Astrocyte (in vitro differentiated cells and primary cell): ENCODE data around the gene ADARB2. TPM values are rescaled to one million over a fixed set of nuclear protein-coding genes. Genes with fewer than 3 reads are reported as not detected.

Experiments
- DNase-seq: peaks from one replicate; pipeline ENCODE4 v3.0.0-alpha.2; 2010; ENCODE audit warnings: low read depth
- FAIRE-seq: peaks from 2 replicates; lab custom pipeline; 2011; peaks lifted over from hg19 to GRCh38; lab: Jason Lieb, UNC
- H2AFZ ChIP-seq: 2 replicates; pipeline ENCODE4 v1.6.0; 2012; ENCODE audit warnings: low read depth, low read length, inconsistent platforms
- H3K27ac ChIP-seq: 2 replicates; pipeline ENCODE4 v1.5.1; 2011; ENCODE audit warnings: low read depth, low read length, inconsistent platforms
- H3K27me3 ChIP-seq: 2 replicates; pipeline ENCODE4 v1.6.0; 2011; ENCODE audit warnings: low read length, inconsistent platforms; ENCODE audit not compliant: insufficient read depth
- H3K36me3 ChIP-seq: 2 replicates; pipeline ENCODE4 v1.5.1; 2011; ENCODE audit warnings: low read length, inconsistent platforms; ENCODE audit not compliant: insufficient read depth
- H3K4me1 ChIP-seq: 2 replicates; pipeline ENCODE4 v1.5.1; 2011; ENCODE audit warnings: low read length, inconsistent platforms; ENCODE audit not compliant: insufficient read depth
- H3K4me2 ChIP-seq: 2 replicates; pipeline ENCODE4 v1.6.0; 2012; ENCODE audit warnings: low read length, inconsistent platforms
- H3K4me3 ChIP-seq: 2 replicates; pipeline ENCODE4 v1.5.1; 2011; ENCODE audit warnings: low read depth, mild to moderate bottlenecking, low read length, inconsistent platforms; ENCODE audit not compliant: insufficient read depth
- H3K79me2 ChIP-seq: 2 replicates; pipeline ENCODE4 v1.6.0; 2012; ENCODE audit warnings: mild to moderate bottlenecking, low read length, inconsistent platforms; ENCODE audit not compliant: insufficient read depth
- H3K9ac ChIP-seq: 2 replicates; pipeline ENCODE4 v1.6.0; 2012; ENCODE audit warnings: mild to moderate bottlenecking, low read length, inconsistent platforms
- H3K9me3 ChIP-seq: 2 replicates; pipeline ENCODE4 v1.5.1; 2012; ENCODE audit warnings: low read depth, mild to moderate bottlenecking, low read length, inconsistent platforms; ENCODE audit not compliant: insufficient read depth
- H4K20me1 ChIP-seq: 2 replicates; pipeline ENCODE4 v1.6.0; 2012; ENCODE audit warnings: low read length, inconsistent platforms; ENCODE audit not compliant: insufficient read depth
- H3K27ac Mint-ChIP-seq: one replicate; pipeline ENCODE4 v1.8.0; 2021; ENCODE audit warnings: mild to moderate bottlenecking, mixed read lengths; ENCODE audit not compliant: unreplicated experiment
- H3K27me3 Mint-ChIP-seq: one replicate; pipeline ENCODE4 v1.8.0; 2021; ENCODE audit warnings: low read depth, mixed read lengths; ENCODE audit not compliant: unreplicated experiment
- H3K36me3 Mint-ChIP-seq: one replicate; pipeline ENCODE4 v1.8.0; 2021; ENCODE audit warnings: low read depth, mixed read lengths; ENCODE audit not compliant: unreplicated experiment
- H3K4me1 Mint-ChIP-seq: one replicate; pipeline ENCODE4 v1.8.0; 2021; ENCODE audit warnings: low read depth, mixed read lengths; ENCODE audit not compliant: unreplicated experiment
- H3K4me3 Mint-ChIP-seq: one replicate; pipeline ENCODE4 v1.8.0; 2021; ENCODE audit warnings: mild to moderate bottlenecking, moderate library complexity, mixed read lengths; ENCODE audit not compliant: unreplicated experiment
- H3K9me3 Mint-ChIP-seq: one replicate; pipeline ENCODE4 v1.8.0; 2021; ENCODE audit warnings: mild to moderate bottlenecking, mixed read lengths; ENCODE audit not compliant: unreplicated experiment
- CTCF ChIP-seq: IDR thresholded peaks from 2 replicates; pipeline ENCODE4 v1.5.1; 2011; ENCODE audit warnings: low read depth, mild to moderate bottlenecking, inconsistent platforms, low read length, moderate library complexity; ENCODE audit not compliant: insufficient read depth
- EZH2 ChIP-seq: IDR thresholded peaks from 2 replicates; pipeline ENCODE4 v1.6.1; 2012; ENCODE audit warnings: mild to moderate bottlenecking, low read length, inconsistent platforms; ENCODE audit not compliant: insufficient read depth
- total RNA-seq: library from RNA; stranded (reverse); gene quantifications from 2 replicates; pipeline ENCODE4 v1.2.1, GENCODE V29; 2021

ADARB2 gene
- total RNA-seq, 1 donor from 2014 or later = 0.18 TPM

- H3K4me1 ChIP-seq = peaks cover 1% of the 10 kb centered on the region
- Mint-ChIP-seq H3K9me3 (no peaks in the 10 kb centered on the region), H3K27me3 (peaks cover 29% of the 10 kb centered on the region), H3K27ac (no peak overlapping the region), H3K4me1 (peaks cover 10% of the 10 kb centered on the region), H3K36me3 (no peaks in the 10 kb centered on the region), H3K4me3 (no peak overlapping the region)
- H4K20me1 ChIP-seq = no peaks in the 10 kb centered on the region
- H3K9ac ChIP-seq = no peak overlapping the region
- H2AFZ ChIP-seq = no peak overlapping the region
- H3K4me3 ChIP-seq = no peak overlapping the region
- no peak for DNase-seq
- H3K9me3 ChIP-seq = no peaks in the 10 kb centered on the region
- peaks cover 3% of the 10 kb centered on the region for H3K27me3 ChIP-seq
- no peak for FAIRE-seq
- TF ChIP-seq CTCF = no peak
- TF ChIP-seq EZH2 = no peak
- no peaks in the 10 kb centered on the region for H3K79me2 ChIP-seq
- no peak overlapping the region for H3K4me2 ChIP-seq
- H3K36me3 ChIP-seq = no peaks in the 10 kb centered on the region
- H3K27ac ChIP-seq = no peak overlapping the region
Measured at GRCh38 chr10:1294748-1295147, 442.6 kb downstream of the ADARB2 start.

- Histone ChIP-seq H3K4me1 (peaks cover 4% of the 10 kb centered on the region), H2AFZ (no peak overlapping the region), H3K9me3 (no peaks in the 10 kb centered on the region), H3K36me3 (no peaks in the 10 kb centered on the region), H3K9ac (no peak overlapping the region), H3K27me3 (peaks cover 3% of the 10 kb centered on the region), H3K27ac (no peak overlapping the region), H3K4me3 (no peak overlapping the region), H3K4me2 (no peak overlapping the region), H3K79me2 (no peaks in the 10 kb centered on the region), H4K20me1 (no peaks in the 10 kb centered on the region)
- DNase-seq (no peak), FAIRE-seq (no peak)
- peaks cover 12% of the 10 kb centered on the region for H3K4me1 Mint-ChIP-seq
- H3K27me3 Mint-ChIP-seq = peaks cover 29% of the 10 kb centered on the region
- H3K36me3 Mint-ChIP-seq = no peaks in the 10 kb centered on the region
- no peak overlapping the region for H3K4me3 Mint-ChIP-seq
- no peaks in the 10 kb centered on the region for H3K9me3 Mint-ChIP-seq
- TF ChIP-seq CTCF = no peak
- TF ChIP-seq EZH2 = no peak
- H3K27ac Mint-ChIP-seq = no peak overlapping the region
Measured at GRCh38 chr10:1293636-1294435, 443.5 kb downstream of the ADARB2 start.

- H4K20me1 ChIP-seq = no peaks in the 10 kb centered on the region
- no peak overlapping the region for H2AFZ ChIP-seq
- no peaks in the 10 kb centered on the region for H3K9me3 ChIP-seq
- Mint-ChIP-seq H3K27ac (no peak overlapping the region), H3K27me3 (peaks cover 26% of the 10 kb centered on the region), H3K4me1 (peaks cover 13% of the 10 kb centered on the region), H3K36me3 (no peaks in the 10 kb centered on the region), H3K4me3 (no peak overlapping the region), H3K9me3 (no peaks in the 10 kb centered on the region)
- H3K27me3 ChIP-seq = peaks cover 3% of the 10 kb centered on the region
- peaks cover 4% of the 10 kb centered on the region for H3K4me1 ChIP-seq
- H3K36me3 ChIP-seq = no peaks in the 10 kb centered on the region
- no peak overlapping the region for H3K4me2 ChIP-seq
- H3K4me3 ChIP-seq = no peak overlapping the region
- H3K79me2 ChIP-seq = no peaks in the 10 kb centered on the region
- no peak overlapping the region for H3K9ac ChIP-seq
- FAIRE-seq (no peak), DNase-seq (no peak)
- TF ChIP-seq CTCF = no peak
- TF ChIP-seq EZH2 = no peak
- no peak overlapping the region for H3K27ac ChIP-seq
Measured at GRCh38 chr10:1293157-1293556, 444.2 kb downstream of the ADARB2 start.
